Measurements from ENCODE around the gene FXN.
"Not testable (repeated sequence)": the region's sequence is repeated elsewhere in the genome, so short reads cannot be mapped to it uniquely, and the experiment has no call there.

The FXN gene

DNA sequence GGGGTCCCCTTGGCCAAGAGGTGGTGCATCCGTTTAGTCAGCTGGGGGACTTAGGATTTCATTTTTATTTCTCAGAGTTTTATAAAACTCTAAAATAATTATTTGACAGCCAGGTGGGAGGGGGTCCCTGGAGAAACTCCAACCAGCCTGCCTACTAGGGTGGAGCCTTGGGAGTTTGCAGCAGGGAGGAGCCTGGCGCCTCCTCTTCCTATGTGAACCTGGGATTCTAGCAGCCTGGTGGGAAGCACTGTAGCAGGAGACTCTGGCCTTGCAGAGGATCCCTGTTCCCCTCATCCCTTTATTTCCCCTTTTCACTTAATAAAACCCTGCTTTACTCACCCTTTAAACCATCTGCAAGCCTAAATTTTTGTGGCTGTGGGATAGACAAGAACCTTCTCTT lies 50.8 kb downstream of the FXN start:
- Histone ChIP-seq H3K4me3 (ENCODE audit: low read depth, low read length) (no peak overlapping the region), H3K9ac (ENCODE audit: low read depth, low read length) (no peak overlapping the region), H3K4me1 (ENCODE audit: control insufficient read depth, insufficient read depth, low read length) (peaks cover 26% of the 10 kb centered on the region), H3K36me3 (ENCODE audit: control insufficient read depth, insufficient read depth, low read length) (no peaks in the 10 kb centered on the region), H3K9me3 (ENCODE audit: control insufficient read depth, insufficient read depth, low read length) (no peaks in the 10 kb centered on the region), H3K27ac (ENCODE audit: low read depth, low read length) (no peak overlapping the region), H3K27me3 (ENCODE audit: control insufficient read depth, insufficient read depth, low read length) (no peaks in the 10 kb centered on the region)

DNA sequence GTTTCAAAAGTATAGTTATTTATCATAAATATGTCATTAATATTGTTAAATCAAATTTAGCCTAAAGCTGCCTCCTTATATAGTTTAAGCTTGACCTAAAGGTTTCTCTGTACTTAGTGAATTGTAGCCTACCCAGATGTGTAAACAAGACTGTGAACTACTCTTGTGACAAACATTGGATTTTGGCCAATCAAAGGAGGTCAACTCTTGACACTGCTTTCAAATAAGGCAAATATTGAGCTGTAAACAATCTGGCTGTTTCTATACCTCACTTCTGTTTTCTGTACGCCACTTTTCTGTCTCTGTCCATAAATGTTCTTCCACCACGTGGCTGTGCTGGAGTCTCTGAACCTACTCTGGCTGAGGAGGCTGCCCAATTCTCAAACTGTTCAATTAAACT lies 51.2 kb downstream of the FXN start:
- no peaks in the 10 kb centered on the region for H3K36me3 ChIP-seq (ENCODE audit: control insufficient read depth, insufficient read depth, low read length)
- H3K4me1 ChIP-seq (ENCODE audit: control insufficient read depth, insufficient read depth, low read length), result peaks cover 28% of the 10 kb centered on the region
- no peak overlapping the region for H3K9ac ChIP-seq (ENCODE audit: low read depth, low read length)
- H3K27me3 ChIP-seq (ENCODE audit: control insufficient read depth, insufficient read depth, low read length), result no peaks in the 10 kb centered on the region
- H3K4me3 ChIP-seq (ENCODE audit: low read depth, low read length), result no peak overlapping the region
- H3K27ac ChIP-seq (ENCODE audit: low read depth, low read length), result no peak overlapping the region
- no peaks in the 10 kb centered on the region for H3K9me3 ChIP-seq (ENCODE audit: control insufficient read depth, insufficient read depth, low read length)

GRCh38 chr9:69089082-69089481 lies 53.5 kb downstream of the FXN start:
- Histone ChIP-seq H3K36me3 (ENCODE audit: control insufficient read depth, insufficient read depth, low read length) (no peaks in the 10 kb centered on the region), H3K4me3 (ENCODE audit: low read depth, low read length) (0 out of 2 replicates have a peak overlapping the region, but pooled peaks have one; percentile 37), H3K27ac (ENCODE audit: low read depth, low read length) (peak overlapping the region; percentile 89), H3K9ac (ENCODE audit: low read depth, low read length) (0 out of 2 replicates have a peak overlapping the region, but pooled peaks have one; percentile 36), H3K27me3 (ENCODE audit: control insufficient read depth, insufficient read depth, low read length) (no peaks in the 10 kb centered on the region), H3K9me3 (ENCODE audit: control insufficient read depth, insufficient read depth, low read length) (no peaks in the 10 kb centered on the region), H3K4me1 (ENCODE audit: control insufficient read depth, insufficient read depth, low read length) (peaks cover 32% of the 10 kb centered on the region)

DNA sequence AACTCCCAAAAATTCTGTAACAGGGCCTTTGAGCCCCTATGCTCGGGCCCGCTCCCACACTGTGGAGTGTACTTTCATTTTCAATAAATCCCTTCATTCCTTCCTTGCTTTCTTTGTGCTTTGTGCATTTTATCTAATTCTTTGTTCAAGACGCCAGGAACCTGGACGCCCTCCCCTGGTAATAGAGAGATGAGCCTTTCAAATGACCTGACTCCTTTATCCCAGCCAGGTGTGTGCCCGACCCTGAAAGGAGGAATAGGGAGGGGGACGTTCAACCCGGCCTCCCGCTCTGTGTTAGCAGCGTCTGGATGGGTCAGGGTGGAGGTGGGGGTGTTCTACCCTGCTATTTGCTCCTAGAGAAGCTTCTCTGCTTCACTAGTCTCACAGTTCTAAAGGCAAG lies 53.9 kb downstream of the FXN start:
- Histone ChIP-seq H3K9ac (ENCODE audit: low read depth, low read length) (peak overlapping the region; percentile 36; the same call in 1 of the 2 replicates), H3K9me3 (ENCODE audit: control insufficient read depth, insufficient read depth, low read length) (no peaks in the 10 kb centered on the region), H3K4me1 (ENCODE audit: control insufficient read depth, insufficient read depth, low read length) (peaks cover 32% of the 10 kb centered on the region), H3K36me3 (ENCODE audit: control insufficient read depth, insufficient read depth, low read length) (no peaks in the 10 kb centered on the region), H3K27me3 (ENCODE audit: control insufficient read depth, insufficient read depth, low read length) (no peaks in the 10 kb centered on the region), H3K27ac (ENCODE audit: low read depth, low read length) (peak overlapping the region; percentile 89), H3K4me3 (ENCODE audit: low read depth, low read length) (peak overlapping the region; percentile 37)

GRCh38 chr9:69090140-69090750 lies 54.7 kb downstream of the FXN start:
- Histone ChIP-seq H3K9me3 (ENCODE audit: control insufficient read depth, insufficient read depth, low read length) (no peaks in the 10 kb centered on the region), H3K9ac (ENCODE audit: low read depth, low read length) (peak overlapping the region; percentile 36; the same call in 1 of the 2 replicates), H3K27me3 (ENCODE audit: control insufficient read depth, insufficient read depth, low read length) (no peaks in the 10 kb centered on the region), H3K4me1 (ENCODE audit: control insufficient read depth, insufficient read depth, low read length) (peaks cover 32% of the 10 kb centered on the region), H3K4me3 (ENCODE audit: low read depth, low read length) (peak overlapping the region; percentile 46), H3K36me3 (ENCODE audit: control insufficient read depth, insufficient read depth, low read length) (no peaks in the 10 kb centered on the region), H3K27ac (ENCODE audit: low read depth, low read length) (peak overlapping the region; percentile 89)

DNA sequence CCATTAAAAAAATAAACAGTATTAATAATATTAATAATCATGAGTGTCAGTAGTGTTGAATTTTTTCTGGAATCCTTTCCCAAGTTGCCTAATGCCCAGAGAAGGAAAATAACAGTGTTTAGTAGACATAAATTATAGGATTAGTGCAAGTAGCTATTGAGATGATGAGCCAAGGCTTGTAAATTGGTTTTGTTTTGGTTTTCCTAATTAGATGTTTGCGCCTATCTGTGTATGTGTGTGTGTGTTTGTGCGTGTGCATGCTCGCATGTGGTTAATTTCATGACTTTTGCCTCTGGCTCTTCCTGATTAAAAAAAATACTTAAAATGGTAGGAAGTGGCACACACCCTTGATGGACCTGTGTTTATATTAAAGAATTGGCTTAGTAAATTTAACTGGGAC lies 55.4 kb downstream of the FXN start:
- Histone ChIP-seq H3K4me1 (ENCODE audit: control insufficient read depth, insufficient read depth, low read length) (peaks cover 32% of the 10 kb centered on the region), H3K27me3 (ENCODE audit: control insufficient read depth, insufficient read depth, low read length) (no peaks in the 10 kb centered on the region), H3K36me3 (ENCODE audit: control insufficient read depth, insufficient read depth, low read length) (no peaks in the 10 kb centered on the region), H3K27ac (ENCODE audit: low read depth, low read length) (no peak overlapping the region), H3K9me3 (ENCODE audit: control insufficient read depth, insufficient read depth, low read length) (no peaks in the 10 kb centered on the region), H3K9ac (ENCODE audit: low read depth, low read length) (no peak overlapping the region), H3K4me3 (ENCODE audit: low read depth, low read length) (peak overlapping the region; percentile 46; the same call in 1 of the 2 replicates)

DNA sequence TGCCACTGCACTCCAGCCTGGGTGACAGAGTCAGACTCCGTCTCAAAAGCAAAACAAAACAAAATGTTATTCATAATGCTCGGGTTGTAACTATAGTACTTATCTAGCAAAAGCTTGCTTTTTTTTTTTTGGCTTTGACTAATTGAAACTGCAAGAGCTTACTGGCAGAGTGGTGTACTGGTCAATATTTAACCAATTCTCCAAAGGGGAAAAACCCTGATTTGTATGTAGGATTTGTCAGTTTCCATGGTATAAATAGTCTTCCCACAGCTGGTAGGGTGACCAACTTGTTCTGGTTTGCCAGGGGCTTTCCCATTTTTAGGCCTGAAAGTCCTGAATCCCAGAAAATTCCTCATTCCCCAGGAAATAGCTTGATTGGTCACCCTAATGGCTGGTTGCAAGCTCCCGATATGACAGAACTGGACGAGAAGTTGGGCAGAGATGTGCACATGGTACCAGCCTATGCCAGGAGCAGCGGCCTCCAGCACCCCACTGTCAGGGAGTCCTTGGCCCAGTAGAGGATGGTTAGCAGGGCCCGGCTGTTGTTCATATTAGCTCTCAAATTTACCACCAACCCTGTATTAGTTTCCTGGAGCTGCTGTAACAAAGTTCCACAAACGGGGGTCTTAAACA lies 58.0 kb downstream of the FXN start:
- H3K27ac ChIP-seq (ENCODE audit: low read depth, low read length), result no peak overlapping the region
- no peaks in the 10 kb centered on the region for H3K36me3 ChIP-seq (ENCODE audit: control insufficient read depth, insufficient read depth, low read length)
- no peaks in the 10 kb centered on the region for H3K27me3 ChIP-seq (ENCODE audit: control insufficient read depth, insufficient read depth, low read length)
- peaks cover 28% of the 10 kb centered on the region for H3K4me1 ChIP-seq (ENCODE audit: control insufficient read depth, insufficient read depth, low read length)
- H3K9ac ChIP-seq (ENCODE audit: low read depth, low read length), result no peak overlapping the region
- H3K4me3 ChIP-seq (ENCODE audit: low read depth, low read length), result no peak overlapping the region
- no peaks in the 10 kb centered on the region for H3K9me3 ChIP-seq (ENCODE audit: control insufficient read depth, insufficient read depth, low read length)

- not testable (repeated sequence) for H3K36me3 ChIP-seq (ENCODE audit: control insufficient read depth, insufficient read depth, low read length); H3K27me3 ChIP-seq (ENCODE audit: control insufficient read depth, insufficient read depth, low read length); H3K9me3 ChIP-seq (ENCODE audit: control insufficient read depth, insufficient read depth, low read length); H3K27ac ChIP-seq (ENCODE audit: low read depth, low read length); H3K9ac ChIP-seq (ENCODE audit: low read depth, low read length); H3K4me3 ChIP-seq (ENCODE audit: low read depth, low read length)
- peaks cover 19% of the 10 kb centered on the region for H3K4me1 ChIP-seq (ENCODE audit: control insufficient read depth, insufficient read depth, low read length)
Measured at GRCh38 chr9:69094361-69095135, 59.0 kb downstream of the FXN start.

- H3K27me3 ChIP-seq (ENCODE audit: control insufficient read depth, insufficient read depth, low read length), result no peaks in the 10 kb centered on the region
- no peaks in the 10 kb centered on the region for H3K9me3 ChIP-seq (ENCODE audit: control insufficient read depth, insufficient read depth, low read length)
- no peak overlapping the region for H3K27ac ChIP-seq (ENCODE audit: low read depth, low read length)
- peaks cover 5% of the 10 kb centered on the region; the same call in 1 of the 2 replicates for H3K4me1 ChIP-seq (ENCODE audit: control insufficient read depth, insufficient read depth, low read length)
- no peak overlapping the region for H3K4me3 ChIP-seq (ENCODE audit: low read depth, low read length)
- no peak overlapping the region for H3K9ac ChIP-seq (ENCODE audit: low read depth, low read length)
- H3K36me3 ChIP-seq (ENCODE audit: control insufficient read depth, insufficient read depth, low read length), result no peaks in the 10 kb centered on the region
Measured at GRCh38 chr9:69097064-69097463, 61.5 kb downstream of the FXN start.

DNA sequence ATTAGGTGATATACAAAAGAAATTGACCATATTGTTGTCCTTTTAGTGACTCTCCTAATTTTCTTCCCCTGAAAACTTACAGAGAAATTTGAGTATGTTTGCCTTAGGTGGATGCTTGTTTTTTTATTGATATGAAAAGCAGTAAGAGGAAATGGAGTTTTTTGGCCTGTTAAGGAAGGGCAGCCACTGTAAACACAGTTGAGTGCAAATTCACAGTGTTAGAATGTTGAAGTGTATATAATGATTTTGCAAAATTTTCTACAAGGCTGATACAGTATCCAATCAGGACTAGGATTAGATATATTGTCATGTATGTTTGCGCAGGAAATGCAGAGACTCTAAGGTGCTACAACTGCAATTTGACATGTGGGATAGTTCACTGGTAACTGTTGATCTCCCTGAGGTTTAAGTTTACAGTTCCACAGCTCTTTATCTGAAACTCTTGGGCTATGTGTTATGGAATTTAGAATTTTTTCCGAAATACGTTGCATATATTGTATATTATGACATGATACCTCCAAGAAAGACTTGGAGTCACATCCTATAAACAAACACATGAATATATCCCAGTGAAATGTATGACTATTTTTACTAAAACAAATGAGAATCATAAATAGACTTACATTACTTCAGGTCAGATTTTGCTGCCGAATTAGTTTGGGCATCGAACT lies 62.5 kb downstream of the FXN start:
- Histone ChIP-seq H3K27ac (ENCODE audit: low read depth, low read length) (no peak overlapping the region), H3K4me1 (ENCODE audit: control insufficient read depth, insufficient read depth, low read length) (no peaks in the 10 kb centered on the region), H3K36me3 (ENCODE audit: control insufficient read depth, insufficient read depth, low read length) (no peaks in the 10 kb centered on the region), H3K9me3 (ENCODE audit: control insufficient read depth, insufficient read depth, low read length) (no peaks in the 10 kb centered on the region), H3K4me3 (ENCODE audit: low read depth, low read length) (no peak overlapping the region), H3K9ac (ENCODE audit: low read depth, low read length) (no peak overlapping the region), H3K27me3 (ENCODE audit: control insufficient read depth, insufficient read depth, low read length) (no peaks in the 10 kb centered on the region)

All from HUES48 (cell line).